Activated CD4-positive, CD25-positive, alpha-beta regulatory T cell treated with anti-CD3 and anti-CD28 coated beads, Interleukin-2, amount 50 U/mL, for 16 hours (primary cell): ENCODE data around the gene MYOM1.

Experiments used
- DNase-seq: peaks from one replicate; pipeline ENCODE4 v3.0.0-alpha.2; 2020; ENCODE audit warnings: low read depth, low spot score

Gene MYOM1

GRCh38 chr18:3118195-3119010 lies 101.4 kb downstream of the MYOM1 start:
- DNase-seq, result no peak

GRCh38 chr18:3117493-3118192 lies 102.1 kb downstream of the MYOM1 start:
- no peak for DNase-seq

GRCh38 chr18:3115447-3116030 lies 104.2 kb downstream of the MYOM1 start:
- DNase-seq, result no peak

GRCh38 chr18:3114451-3114850 lies 105.3 kb downstream of the MYOM1 start:
- DNase-seq, result no peak

- DNase-seq, result no peak
Measured at GRCh38 chr18:3114026-3114425, 105.7 kb downstream of the MYOM1 start.

GRCh38 chr18:3111523-3112240 lies 108.1 kb downstream of the MYOM1 start:
- DNase-seq, result no peak

GRCh38 chr18:3110034-3110752 lies 109.6 kb downstream of the MYOM1 start:
- DNase-seq, result no peak

GRCh38 chr18:3107740-3108151 lies 112.0 kb downstream of the MYOM1 start:
- DNase-seq, result no peak

- no peak for DNase-seq
Measured at GRCh38 chr18:3104190-3105054, 115.3 kb downstream of the MYOM1 start.

- DNase-seq, result no peak
Measured at GRCh38 chr18:3103576-3103975, 116.2 kb downstream of the MYOM1 start.

GRCh38 chr18:3102983-3103382 lies 116.8 kb downstream of the MYOM1 start:
- no peak for DNase-seq

GRCh38 chr18:3100498-3101132 lies 119.2 kb downstream of the MYOM1 start:
- DNase-seq, result no peak

GRCh38 chr18:3099327-3099726 lies 120.4 kb downstream of the MYOM1 start:
- DNase-seq, result no peak

GRCh38 chr18:3097082-3097481 lies 122.7 kb downstream of the MYOM1 start:
- DNase-seq, result no peak

GRCh38 chr18:3095921-3096320 lies 123.8 kb downstream of the MYOM1 start:
- DNase-seq, result no peak

- no peak for DNase-seq
Measured at GRCh38 chr18:3094338-3094684, 125.5 kb downstream of the MYOM1 start.

- DNase-seq, result no peak
Measured at GRCh38 chr18:3093624-3094337, 126.0 kb downstream of the MYOM1 start.

- no peak for DNase-seq
Measured at GRCh38 chr18:3092727-3093126, 127.0 kb downstream of the MYOM1 start.

- no peak for DNase-seq
Measured at GRCh38 chr18:3089579-3089978, 130.2 kb downstream of the MYOM1 start.
